Endothelial cell of umbilical vein (primary cell): ENCODE data around the gene FGFR4.

Experiments used
- CTCF ChIP-seq, 2 donors: IDR thresholded peaks; 1 replicate in 1 of 2; 2 replicates in 1 of 2; pipeline ENCODE4 v1.5.1; 2011; ENCODE audit warnings: low read length in 2 of 2, mild to moderate bottlenecking in 2 of 2, moderate library complexity in 2 of 2, control low read depth in 1 of 2, inconsistent platforms in 1 of 2, low read depth in 1 of 2; ENCODE audit not compliant: insufficient read depth in 1 of 2; ENCODE audit errors: extremely low read depth in 1 of 2
- EZH2 ChIP-seq: IDR thresholded peaks from 2 replicates; pipeline ENCODE4 v1.6.1; 2012; ENCODE audit warnings: borderline replicate concordance, low read depth, mild to moderate bottlenecking, moderate library complexity, low read length, inconsistent platforms; ENCODE audit not compliant: severe bottlenecking
- FOS ChIP-seq: IDR thresholded peaks from 2 replicates; pipeline ENCODE4 v1.6.1; 2011; ENCODE audit warnings: mild to moderate bottlenecking, low read length, moderate library complexity, borderline replicate concordance; ENCODE audit not compliant: insufficient read depth
- GATA2 ChIP-seq: IDR thresholded peaks from 2 replicates; pipeline ENCODE4 v1.7.0; 2011; ENCODE audit warnings: low read depth, mild to moderate bottlenecking, moderate library complexity, mixed read lengths, low read length; ENCODE audit not compliant: insufficient read length, insufficient read depth
- JUN ChIP-seq: IDR thresholded peaks from 2 replicates; pipeline ENCODE4 v1.6.1; 2011; ENCODE audit warnings: borderline replicate concordance, low read depth; ENCODE audit not compliant: insufficient read length, insufficient read depth
- MAX ChIP-seq: IDR thresholded peaks from 2 replicates; pipeline ENCODE4 v1.6.1; 2011; ENCODE audit not compliant: insufficient read depth, insufficient read length
- MYC ChIP-seq: IDR thresholded peaks from one replicate; pipeline ENCODE4 v1.6.1; 2011; ENCODE audit warnings: mild to moderate bottlenecking, low read depth, low read length
- POLR2A ChIP-seq: IDR thresholded peaks from 2 replicates; pipeline ENCODE4 v1.6.1; 2012; ENCODE audit warnings: low read depth, mild to moderate bottlenecking, control low read depth, low read length
- POLR2AphosphoS5 ChIP-seq: IDR thresholded peaks from 2 replicates; pipeline ENCODE4 v1.6.1; 2012; ENCODE audit warnings: low read depth, mild to moderate bottlenecking, control low read depth, low read length, moderate library complexity; ENCODE audit not compliant: insufficient read depth

- no peak for TF ChIP-seq EZH2
- TF ChIP-seq POLR2A, result no peak
- peak; percentile 49 to 71 for TF ChIP-seq CTCF (IDR thresholded peaks at IDR 0.05; ENCODE audit: extremely low read depth in 1 of 2, insufficient read depth in 1 of 2, low read depth in 1 of 2, low read length in 2 of 2)
- TF ChIP-seq POLR2AphosphoS5, result no peak
- no peak for TF ChIP-seq MAX
- no peak for TF ChIP-seq JUN
- no peak for TF ChIP-seq FOS
- TF ChIP-seq GATA2, result no peak
- no peak for TF ChIP-seq MYC
Observed at GRCh38 chr5:177086654-177087397, at the start of gene FGFR4.
